Cardiac fibroblast (primary cell): Measurements from ENCODE around the gene RPL15.
"Not testable (repeated sequence)": the region's sequence is repeated elsewhere in the genome, so short reads cannot be mapped to it uniquely, and the experiment has no call there.

Experiments used
- DNase-seq, 2 donors: peaks; one replicate each; pipeline versions ENCODE4 v3.0.0 to v3.0.0-alpha.2; 2010; ENCODE audit warnings: low read depth in 2 of 2
- H3K4me3 ChIP-seq, 2 donors: replicated peaks in 1 of 2; 1 replicate in 1 of 2; 2 replicates in 1 of 2; pipeline ENCODE4 v1.5.1; 2011; ENCODE audit warnings: low read depth in 2 of 2, low read length in 2 of 2, mild to moderate bottlenecking in 2 of 2, moderate library complexity in 1 of 2
- CTCF ChIP-seq: IDR thresholded peaks from one replicate; pipeline ENCODE4 v1.5.1; 2011; ENCODE audit warnings: low read depth, mild to moderate bottlenecking, low read length, inconsistent platforms

RPL15 gene

GRCh38 chr3:23880703-23881339 is 36.1 kb upstream of the RPL15 start:
- DNase-seq: no peak
- no peak overlapping the region for H3K4me3 ChIP-seq
- no peak for TF ChIP-seq CTCF

GRCh38 chr3:23881993-23882392 is 34.9 kb upstream of the RPL15 start:
- not testable (repeated sequence) for H3K4me3 ChIP-seq

GRCh38 chr3:23882487-23882918 is 34.4 kb upstream of the RPL15 start:
- TF ChIP-seq CTCF: no peak
- H3K4me3 ChIP-seq: no peak overlapping the region
- no peak for DNase-seq

More at GRCh38 chr3:23881993-23882392, 34.9 kb upstream of the RPL15 start:
- DNase-seq: not testable (repeated sequence)

GRCh38 chr3:23884481-23884880 is 32.5 kb upstream of the RPL15 start:
- no peak for DNase-seq
- no peak overlapping the region for H3K4me3 ChIP-seq
- peak; percentile 16 for TF ChIP-seq CTCF

- no peak overlapping the region for H3K4me3 ChIP-seq
- DNase-seq: no peak
- TF ChIP-seq CTCF: no peak
Observed at GRCh38 chr3:23885210-23885609, 31.7 kb upstream of the RPL15 start.

- TF ChIP-seq CTCF: no peak
- DNase-seq: no peak
- no peak overlapping the region for H3K4me3 ChIP-seq
Observed at GRCh38 chr3:23886311-23886710, 30.6 kb upstream of the RPL15 start.

- DNase-seq: peak; percentile 69 to 71
- TF ChIP-seq CTCF: peak; percentile 76
- no peak overlapping the region for H3K4me3 ChIP-seq
Observed at GRCh38 chr3:23888617-23889228, 28.2 kb upstream of the RPL15 start.
